Measurements from ENCODE around the gene SELENOO. TPM values are rescaled to one million over a fixed set of nuclear protein-coding genes. Genes with fewer than 3 reads are reported as not detected.

SELENOO gene
- total RNA-seq, 1 experiment from 2014 or later, result 19.0 TPM

DNA sequence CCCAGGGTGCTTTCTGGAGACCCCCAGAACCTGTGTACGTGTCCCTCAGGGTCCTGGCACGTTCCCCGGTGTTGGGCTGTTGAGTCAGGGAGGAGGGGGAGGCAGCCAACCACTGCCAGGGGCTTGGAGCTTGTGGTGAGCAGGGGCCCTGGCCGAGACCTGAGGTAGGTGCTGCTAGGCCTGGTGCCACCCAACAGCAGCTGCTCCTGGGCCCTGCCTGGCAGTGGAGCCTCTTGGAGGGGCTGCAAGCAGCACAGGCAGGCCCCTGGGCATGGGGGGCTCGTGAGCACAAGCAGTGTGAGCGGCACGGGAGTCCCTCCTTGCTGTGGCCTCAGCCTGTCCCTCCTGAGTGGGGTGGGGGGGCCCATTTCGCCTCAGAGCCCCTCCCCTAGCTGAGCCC is 7.2 kb upstream of the SELENOO start:
- Mint-ChIP-seq H3K36me3 (ENCODE audit: insufficient read depth in 1 of 3, low read depth in 3 of 3) (peaks cover 4 to 21% (median 12%) of the 10 kb centered on the region in 3 experiments), H3K27me3 (ENCODE audit: low read depth) (no peaks in the 10 kb centered on the region), H3K4me1 (peaks cover 4 to 17% of the 10 kb centered on the region in 2 experiments; a peak in 3 of 4 replicates), H3K9me3 (no peaks in the 10 kb centered on the region), H3K27ac (no peak overlapping the region), H3K4me3 (no peak overlapping the region)
- Histone ChIP-seq H2AK5ac (ENCODE audit: insufficient read length, low read length) (no peak overlapping the region), H2BK120ac (ENCODE audit: low read depth, low read length, poor library complexity, severe bottlenecking) (no peak overlapping the region), H3K23ac (ENCODE audit: insufficient read length, low read depth, low read length) (no peak overlapping the region), H3K9me3 (ENCODE audit: control insufficient read depth, low read depth, low read length) (no peaks in the 10 kb centered on the region), H3K9ac (ENCODE audit: extremely low read depth, insufficient read length, low read length) (no peak overlapping the region), H4K20me1 (ENCODE audit: control insufficient read depth, insufficient read depth, insufficient read length) (no peaks in the 10 kb centered on the region), H2BK20ac (ENCODE audit: low read depth, low read length, poor library complexity, severe bottlenecking) (no peak overlapping the region), H3K18ac (ENCODE audit: insufficient read length, low read depth, low read length) (no peak overlapping the region), H2AFZ (ENCODE audit: low read length) (no peak overlapping the region), H3K27me3 (ENCODE audit: insufficient read depth, low read length) (no peaks in the 10 kb centered on the region), H3K79me2 (ENCODE audit: insufficient read depth, low read length) (no peaks in the 10 kb centered on the region; the same call in 1 of the 2 replicates), H4K91ac (ENCODE audit: insufficient read length, low read depth, low read length) (no peak overlapping the region), H4K8ac (replicated peaks; ENCODE audit: insufficient read length, low read depth, low read length) (no peak overlapping the region), H2BK15ac (ENCODE audit: low read depth, low read length) (no peak overlapping the region), H3K4ac (ENCODE audit: low read depth, low read length) (no peak overlapping the region), H3K23me2 (ENCODE audit: insufficient read length, low read depth, low read length, poor library complexity, severe bottlenecking) (no peaks in the 10 kb centered on the region), H3K14ac (ENCODE audit: insufficient read depth, low read length) (no peak overlapping the region), H3K79me1 (ENCODE audit: insufficient read depth, low read depth, low read length, poor library complexity, severe bottlenecking) (no peaks in the 10 kb centered on the region), H3K4me2 (ENCODE audit: insufficient read depth, insufficient read length, low read length) (no peak overlapping the region), H3K27ac (ENCODE audit: insufficient read length, low read depth, low read length) (no peak overlapping the region), H2BK12ac (ENCODE audit: insufficient read length, low read depth, low read length) (no peak overlapping the region), H4K5ac (ENCODE audit: insufficient read length, low read depth, low read length) (no peak overlapping the region), H2BK5ac (ENCODE audit: insufficient read length, low read length) (no peak overlapping the region), H3T11ph (ENCODE audit: low read length) (no peak overlapping the region), H3K56ac (ENCODE audit: insufficient read length, low read depth, low read length) (no peak overlapping the region), H3K4me1 (ENCODE audit: insufficient read depth, low read length) (no peaks in the 10 kb centered on the region)
- no peak for TF ChIP-seq CTCF (conservative IDR thresholded peaks at IDR 0.05)
- no CpG with 5 or more reads among the region's 8 CpGs for WGBS (ENCODE audit: extremely low coverage, insufficient read length, low lambda C conversion rate)
- DNase-seq, result no peak

Data from H9 (cell line).